Measurements from ENCODE around the gene S100B. TPM values are rescaled to one million over a fixed set of nuclear protein-coding genes. Genes with fewer than 3 reads are reported as not detected.

S100B gene
- total and polyA plus RNA-seq, 2 donors (not counting 3 experiments of a cell fraction or from before 2014, with no cell fraction given): not detected

DNA sequence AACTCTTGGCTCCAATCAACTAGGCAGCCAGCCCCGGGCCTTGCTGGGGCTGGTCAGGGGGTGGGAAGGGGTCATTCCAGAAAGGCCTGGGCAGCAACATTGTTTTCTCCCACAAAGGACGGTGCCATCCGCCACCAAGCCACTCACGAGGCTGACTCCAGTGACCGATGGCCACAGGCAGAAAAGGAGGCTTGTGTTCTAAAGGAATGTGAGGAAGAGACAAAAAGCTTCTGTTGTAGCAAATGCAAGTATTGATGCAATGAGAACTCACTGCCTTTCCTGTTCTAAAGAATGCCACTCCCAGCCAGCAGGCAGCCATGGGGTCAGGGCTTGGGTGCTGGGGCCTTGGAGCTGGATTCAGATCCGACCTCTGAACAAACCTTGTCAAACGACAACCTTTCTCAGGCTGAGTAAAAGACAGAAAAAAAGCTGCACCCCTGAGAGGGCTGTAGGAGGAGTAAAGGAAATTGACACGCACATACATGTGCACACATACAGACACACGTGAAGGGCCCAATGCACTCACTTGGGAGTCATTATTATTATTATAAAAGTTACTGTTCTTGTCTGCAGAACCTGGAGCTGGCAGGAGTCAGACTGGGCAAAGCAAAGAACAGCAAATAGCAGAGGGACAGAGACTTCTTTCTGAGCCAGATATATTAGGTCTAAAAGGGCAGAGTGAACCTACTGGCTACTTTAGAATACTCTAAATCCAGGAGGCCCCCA is 16.7 kb upstream of the S100B start:
- dilution Hi-C loops (cut with MboI; ENCODE audit: extremely low pct_ligation_motif_present, low sequenced_read_pairs): no loop called here
- FAIRE-seq (no peak), DNase-seq (ENCODE audit: low read depth, low spot score) (no peak)
- no peaks in the 10 kb centered on the region for H3K79me2 ChIP-seq (ENCODE audit: control insufficient read depth, insufficient read depth, low read length)
- no peaks in the 10 kb centered on the region for H3K36me3 ChIP-seq (ENCODE audit: control insufficient read depth in 2 of 2, extremely low read depth in 1 of 2, insufficient read depth in 2 of 2, low read length in 2 of 2)
- H2AFZ ChIP-seq (ENCODE audit: low read depth, low read length): no peak overlapping the region
- H3K9me3 ChIP-seq (replicated peaks; ENCODE audit: control insufficient read depth, insufficient read depth, low read length): no peaks in the 10 kb centered on the region
- no peak overlapping the region for H3K4me3 ChIP-seq (replicated peaks in 1 of 3; ENCODE audit: insufficient read depth in 1 of 3, low read depth in 1 of 3, low read length in 3 of 3)
- H3K9me1 ChIP-seq (replicated peaks; ENCODE audit: control insufficient read depth, extremely low read depth, insufficient read depth, low read length): no peaks in the 10 kb centered on the region
- ChIA-PET POLR2A (no interaction called here), CTCF (interaction anchor here (1.1 kb wide), 1 partner anchor 12 kb away, joined by 3 read pairs; no protein-coding TSS in a partner anchor)
- TF ChIP-seq FOS (IDR thresholded peaks at IDR 0.05; ENCODE audit: borderline replicate concordance, insufficient read depth, low read length) (no peak), EZH2 (IDR thresholded peaks at IDR 0.05; ENCODE audit: borderline replicate concordance, low read depth, low read length, severe bottlenecking) (no peak), JUN (IDR thresholded peaks at IDR 0.05; ENCODE audit: borderline replicate concordance, insufficient read depth, insufficient read length, low read depth) (no peak), GATA2 (IDR thresholded peaks at IDR 0.05; ENCODE audit: insufficient read depth, insufficient read length, low read depth, low read length) (no peak), POLR2AphosphoS5 (IDR thresholded peaks at IDR 0.05; ENCODE audit: insufficient read depth, low read depth, low read length) (no peak), MYC (IDR thresholded peaks at IDR 0.05; ENCODE audit: low read depth, low read length) (no peak), POLR2A (IDR thresholded peaks at IDR 0.05; ENCODE audit: low read depth, low read length) (no peak)
- TF ChIP-seq, protein P1, sequence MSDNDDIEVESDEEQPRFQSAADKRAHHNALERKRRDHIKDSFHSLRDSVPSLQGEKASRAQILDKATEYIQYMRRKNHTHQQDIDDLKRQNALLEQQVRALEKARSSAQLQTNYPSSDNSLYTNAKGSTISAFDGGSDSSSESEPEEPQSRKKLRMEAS (IDR thresholded peaks at IDR 0.05; ENCODE audit: insufficient read depth, insufficient read length): no peak
- TF ChIP-seq, protein P2, sequence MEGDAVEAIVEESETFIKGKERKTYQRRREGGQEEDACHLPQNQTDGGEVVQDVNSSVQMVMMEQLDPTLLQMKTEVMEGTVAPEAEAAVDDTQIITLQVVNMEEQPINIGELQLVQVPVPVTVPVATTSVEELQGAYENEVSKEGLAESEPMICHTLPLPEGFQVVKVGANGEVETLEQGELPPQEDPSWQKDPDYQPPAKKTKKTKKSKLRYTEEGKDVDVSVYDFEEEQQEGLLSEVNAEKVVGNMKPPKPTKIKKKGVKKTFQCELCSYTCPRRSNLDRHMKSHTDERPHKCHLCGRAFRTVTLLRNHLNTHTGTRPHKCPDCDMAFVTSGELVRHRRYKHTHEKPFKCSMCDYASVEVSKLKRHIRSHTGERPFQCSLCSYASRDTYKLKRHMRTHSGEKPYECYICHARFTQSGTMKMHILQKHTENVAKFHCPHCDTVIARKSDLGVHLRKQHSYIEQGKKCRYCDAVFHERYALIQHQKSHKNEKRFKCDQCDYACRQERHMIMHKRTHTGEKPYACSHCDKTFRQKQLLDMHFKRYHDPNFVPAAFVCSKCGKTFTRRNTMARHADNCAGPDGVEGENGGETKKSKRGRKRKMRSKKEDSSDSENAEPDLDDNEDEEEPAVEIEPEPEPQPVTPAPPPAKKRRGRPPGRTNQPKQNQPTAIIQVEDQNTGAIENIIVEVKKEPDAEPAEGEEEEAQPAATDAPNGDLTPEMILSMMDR (IDR thresholded peaks at IDR 0.05; ENCODE audit: extremely low read depth in 1 of 2, insufficient read depth in 1 of 2, low read depth in 1 of 2, low read length in 2 of 2): no peak
- BruUV-seq (replicated peaks): no TSS peak
- H3K4me2 ChIP-seq (ENCODE audit: insufficient read depth, low read length): no peak overlapping the region
- no peak overlapping the region for H3K9ac ChIP-seq (replicated peaks; ENCODE audit: extremely low read depth, insufficient read depth, low read length)
- no peak overlapping the region for H3K27ac ChIP-seq (ENCODE audit: insufficient read depth, low read depth, low read length)
- H3K4me1 ChIP-seq (ENCODE audit: control insufficient read depth, extremely low read depth, insufficient read depth, low read length): no peaks in the 10 kb centered on the region
- H3K27me3 ChIP-seq (ENCODE audit: control insufficient read depth in 2 of 2, insufficient read depth in 2 of 2, low read length in 2 of 2): peaks cover 6 to 8% of the 10 kb centered on the region in 2 experiments
- H4K20me1 ChIP-seq (replicated peaks; ENCODE audit: control insufficient read depth, extremely low read depth, insufficient read depth, low read length): no peaks in the 10 kb centered on the region
- intact Hi-C loops (cut with micrococcal nuclease): no loop called here

Measured in endothelial cell of umbilical vein (primary cell).